Naive thymus-derived CD4-positive, alpha-beta T cell (primary cell): ENCODE results near the gene YDJC. TPM values are rescaled to one million over a fixed set of nuclear protein-coding genes. Genes with fewer than 3 reads are reported as not detected.

Experiments used
- ATAC-seq: fragments of 150-1000 bp; cut with Tn5 transposase; 2 replicates; pipeline ENCODE4 v1.10.0; 2021; ENCODE audit warnings: mild to moderate bottlenecking, moderate library complexity
- CTCF ChIA-PET: fragments of 350-600 bp; sonication (Branson Sonifier 250); formaldehyde crosslinking; loops from one replicate; lab custom pipeline; 2021; ENCODE audit warnings: antibody characterized with exemption; lab: Charles Lee
- POLR2A ChIA-PET: fragments of 350-600 bp; sonication (Branson Sonifier 250); formaldehyde crosslinking; loops from one replicate; lab custom pipeline; 2021; ENCODE audit warnings: antibody characterized with exemption, inconsistent platforms; lab: Charles Lee
- DNase-seq, 9 donors: peaks; one replicate each; pipeline versions ENCODE4 v3.0.0 to v3.0.0-alpha.2; 2020 to 2022; ENCODE audit warnings: mixed read lengths in 1 of 9
- H3K27ac ChIP-seq: one replicate; pipeline ENCODE4 v1.7.0; 2013; ENCODE audit warnings: mild to moderate bottlenecking, low read depth, low read length, moderate library complexity
- H3K27me3 ChIP-seq, 2 donors: one replicate each; pipeline ENCODE4 v1.7.0; 2013; ENCODE audit warnings: low read length in 2 of 2, mild to moderate bottlenecking in 2 of 2, moderate library complexity in 2 of 2; ENCODE audit not compliant: control insufficient read depth in 2 of 2, insufficient read depth in 2 of 2
- H3K36me3 ChIP-seq, 3 experiments: 1 replicate in 2 of 3; 2 replicates in 1 of 3; pipeline ENCODE4 v1.7.0; 2013; ENCODE audit warnings: low read length in 3 of 3, mild to moderate bottlenecking in 3 of 3, moderate library complexity in 1 of 3; ENCODE audit not compliant: insufficient read depth in 3 of 3, control insufficient read depth in 2 of 3
- H3K4me1 ChIP-seq, 2 donors: one replicate each; pipeline ENCODE4 v1.7.0; 2013; ENCODE audit warnings: low read length in 2 of 2, mild to moderate bottlenecking in 2 of 2, moderate library complexity in 1 of 2; ENCODE audit not compliant: control insufficient read depth in 2 of 2, insufficient read depth in 2 of 2
- H3K4me3 ChIP-seq: 2 replicates; pipeline ENCODE4 v1.7.0; 2013; ENCODE audit warnings: mild to moderate bottlenecking, low read length
- H3K9me3 ChIP-seq, 3 experiments: 1 replicate in 2 of 3; 2 replicates in 1 of 3; pipeline ENCODE4 v1.7.0; 2013; ENCODE audit warnings: low read length in 3 of 3; ENCODE audit not compliant: control insufficient read depth in 2 of 3
- H3K27ac Mint-ChIP-seq, 9 donors: one replicate each; pipeline ENCODE4 v1.8.0; 2020 to 2022; ENCODE audit warnings: mixed read lengths in 9 of 9, mild to moderate bottlenecking in 8 of 9, moderate library complexity in 5 of 9, inconsistent platforms in 2 of 9
- H3K27me3 Mint-ChIP-seq, 5 donors: one replicate each; pipeline ENCODE4 v1.8.0; 2021 to 2022; ENCODE audit warnings: mixed read lengths in 5 of 5, mild to moderate bottlenecking in 1 of 5
- H3K36me3 Mint-ChIP-seq, 5 donors: one replicate each; pipeline ENCODE4 v1.8.0; 2020 to 2022; ENCODE audit warnings: mixed read lengths in 5 of 5, mild to moderate bottlenecking in 3 of 5, inconsistent platforms in 1 of 5
- H3K4me1 Mint-ChIP-seq, 7 donors: one replicate each; pipeline ENCODE4 v1.8.0; 2020 to 2022; ENCODE audit warnings: mixed read lengths in 7 of 7, mild to moderate bottlenecking in 3 of 7, inconsistent platforms in 1 of 7
- H3K4me3 Mint-ChIP-seq, 10 donors: one replicate each; pipeline ENCODE4 v1.8.0; 2020 to 2022; ENCODE audit warnings: mild to moderate bottlenecking in 10 of 10, mixed read lengths in 10 of 10, moderate library complexity in 6 of 10, inconsistent platforms in 2 of 10
- H3K9me3 Mint-ChIP-seq, 11 donors: one replicate each; pipeline ENCODE4 v1.8.0; 2020 to 2022; ENCODE audit warnings: mixed read lengths in 11 of 11, mild to moderate bottlenecking in 4 of 11, inconsistent platforms in 1 of 11, moderate library complexity in 1 of 11
- intact Hi-C, 2 donors: fragments of 100-400 bp; cut with micrococcal nuclease; formaldehyde crosslinking; loops; one replicate each; pipeline ENCODE4 v1.15.1; 2023
- polyA plus RNA-seq, 2 donors: library from polyadenylated mRNA; unstranded; fragments of 300-500 nt; fragmentation: Illumina TruSeq; gene quantifications; one replicate each; pipeline ENCODE4 v1.2.3, GENCODE V29; 2021
- total RNA-seq, 6 experiments: library from RNA in 5 of 6; stranded (reverse) in 5 of 6; gene quantifications; 1 replicate in 5 of 6; 2 replicates in 1 of 6; pipeline ENCODE4 v1.2.3 and lab custom pipeline; 2021 to 2026

Gene YDJC
- total and polyA plus RNA-seq, 7 experiments from 2014 or later, result 29.0 to 75.8 (median 48.6) TPM

- H3K4me3 Mint-ChIP-seq, result no peak overlapping the region
- no peaks in the 10 kb centered on the region for H3K9me3 Mint-ChIP-seq
- ChIA-PET CTCF (interaction anchor here (0.7 to 3.0 kb wide), 3 partner anchors 10 to 18 kb away, joined by 3 to 9 read pairs (median 4); partner anchors contain the start of gene SDF2L1), POLR2A (interaction anchor here (1.0 kb wide), 1 partner anchor 19 kb away, joined by 4 read pairs; no protein-coding TSS in a partner anchor)
- Histone ChIP-seq H3K27me3 (no peaks in the 10 kb centered on the region), H3K36me3 (peaks cover 0 to 50% (median 6%) of the 10 kb centered on the region in 3 experiments), H3K4me1 (peaks cover 6 to 26% of the 10 kb centered on the region in 2 donors), H3K9me3 (no peaks in the 10 kb centered on the region), H3K4me3 (no peak overlapping the region), H3K27ac (no peak overlapping the region)
- intact Hi-C loops, result loop anchor here in 1 of 2 donors (2.0 kb wide), 1 partner anchor 19 kb away; the partner anchor contains the start of gene SDF2L1
- H3K27me3 Mint-ChIP-seq, result no peaks in the 10 kb centered on the region
- peak overlapping the region in 8 of 9 donors; percentile 9 to 85 (median 64) for H3K27ac Mint-ChIP-seq
- peaks cover 28 to 57% (median 44%) of the 10 kb centered on the region in 7 donors for H3K4me1 Mint-ChIP-seq
- peak; percentile 40 for ATAC-seq
- peaks cover 0 to 25% (median 6%) of the 10 kb centered on the region in 5 donors for H3K36me3 Mint-ChIP-seq
- peak in 6 of 9 donors; percentile 23 to 48 (median 26) for DNase-seq
These were observed 5.5 kb downstream of the YDJC start for GRCh38 chr22:21624120-21624879.

- peaks cover 6 to 22% of the 10 kb centered on the region in 2 donors for H3K4me1 ChIP-seq
- intact Hi-C loops, result no loop called here
- CTCF ChIA-PET, result interaction anchor here (0.9 kb wide), 1 partner anchor 21 kb away, joined by 4 read pairs; no protein-coding TSS in a partner anchor
- DNase-seq, result no peak
- ATAC-seq, result no peak
- POLR2A ChIA-PET, result interaction anchor here (0.7 kb wide), 1 partner anchor 13 kb away, joined by 3 read pairs; no protein-coding TSS in a partner anchor
- peaks cover 0 to 52% (median 6%) of the 10 kb centered on the region in 3 experiments for H3K36me3 ChIP-seq
- H3K9me3 ChIP-seq, result no peaks in the 10 kb centered on the region
- no peaks in the 10 kb centered on the region for H3K9me3 Mint-ChIP-seq
- no peaks in the 10 kb centered on the region for H3K27me3 ChIP-seq
- peaks cover 27 to 56% (median 40%) of the 10 kb centered on the region in 7 donors for H3K4me1 Mint-ChIP-seq
- peaks cover 0 to 25% (median 6%) of the 10 kb centered on the region in 5 donors for H3K36me3 Mint-ChIP-seq
- no peak overlapping the region for H3K4me3 ChIP-seq
- H3K27ac ChIP-seq, result no peak overlapping the region
- no peaks in the 10 kb centered on the region for H3K27me3 Mint-ChIP-seq
- peak overlapping the region in 2 of 9 donors; percentile 48 to 78 for H3K27ac Mint-ChIP-seq
- no peak overlapping the region for H3K4me3 Mint-ChIP-seq
These were observed 6.2 kb downstream of the YDJC start for GRCh38 chr22:21623648-21623970.

DNA sequence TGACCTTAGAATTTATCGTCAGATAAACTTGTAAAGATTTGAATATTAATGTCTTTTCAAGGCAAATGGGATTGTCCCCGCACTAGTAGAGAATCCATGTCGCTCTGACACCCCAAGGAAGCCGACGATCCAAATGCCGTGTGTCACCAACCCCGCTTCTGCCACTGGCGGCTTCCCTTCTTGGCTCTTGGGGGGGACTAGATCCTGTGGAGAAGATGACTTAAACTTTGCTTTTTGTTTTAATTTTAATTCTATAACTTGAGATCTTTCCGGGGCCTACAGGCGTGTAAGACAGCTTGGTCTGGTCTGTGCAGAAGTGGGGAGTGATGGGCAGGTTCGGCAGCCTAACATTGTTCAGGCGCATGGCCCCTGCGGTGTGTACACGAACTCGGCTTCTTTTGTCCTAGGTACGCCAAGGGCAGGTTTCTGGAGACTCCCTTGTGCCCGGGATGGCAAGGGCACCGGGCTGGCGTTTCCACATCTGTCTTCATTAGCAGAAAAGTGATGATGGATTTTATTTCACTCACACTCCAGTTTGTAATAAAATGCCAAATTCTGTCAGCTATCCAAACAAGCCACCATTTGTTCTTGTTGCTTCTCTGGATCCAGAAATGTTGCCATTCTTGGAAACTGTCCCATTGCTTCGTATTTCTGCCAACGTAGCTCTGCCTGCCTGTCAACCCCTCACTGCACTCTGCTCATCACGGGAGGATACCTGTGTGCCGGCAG lies 6.7 kb downstream of the YDJC start:
- peaks cover 0 to 21% (median 3%) of the 10 kb centered on the region in 5 donors for H3K36me3 Mint-ChIP-seq
- intact Hi-C loops, result no loop called here
- POLR2A ChIA-PET, result interaction anchor here (0.7 to 1.1 kb wide), 2 partner anchors 12 to 13 kb away, joined by 3 read pairs; no protein-coding TSS in a partner anchor
- CTCF ChIA-PET, result interaction anchor here (0.9 kb wide), 1 partner anchor 22 kb away, joined by 4 read pairs; no protein-coding TSS in a partner anchor
- Histone ChIP-seq H3K4me3 (no peak overlapping the region), H3K27ac (no peak overlapping the region), H3K4me1 (peaks cover 2 to 17% of the 10 kb centered on the region in 2 donors), H3K9me3 (no peaks in the 10 kb centered on the region), H3K36me3 (peaks cover 0 to 48% (median 4%) of the 10 kb centered on the region in 3 experiments), H3K27me3 (no peaks in the 10 kb centered on the region)
- H3K4me1 Mint-ChIP-seq, result peaks cover 24 to 53% (median 37%) of the 10 kb centered on the region in 7 donors
- H3K27me3 Mint-ChIP-seq, result no peaks in the 10 kb centered on the region
- H3K9me3 Mint-ChIP-seq, result no peaks in the 10 kb centered on the region
- H3K4me3 Mint-ChIP-seq, result no peak overlapping the region
- peak overlapping the region in 4 of 9 donors; percentile 15 to 82 (median 31) for H3K27ac Mint-ChIP-seq
- no peak for ATAC-seq
- DNase-seq, result no peak

GRCh38 chr22:21622011-21622918 lies 7.6 kb downstream of the YDJC start:
- no peaks in the 10 kb centered on the region for H3K9me3 ChIP-seq
- no peaks in the 10 kb centered on the region for H3K9me3 Mint-ChIP-seq
- ChIA-PET CTCF (no interaction called here), POLR2A (interaction anchor here (1.1 kb wide), 1 partner anchor 13 kb away, joined by 3 read pairs; no protein-coding TSS in a partner anchor)
- peaks cover 0 to 42% (median 2%) of the 10 kb centered on the region in 3 experiments for H3K36me3 ChIP-seq
- H3K27ac Mint-ChIP-seq, result peak overlapping the region in 5 of 9 donors; percentile 12 to 82 (median 40)
- H3K27me3 Mint-ChIP-seq, result no peaks in the 10 kb centered on the region
- no peak overlapping the region for H3K4me3 Mint-ChIP-seq
- no peaks in the 10 kb centered on the region for H3K27me3 ChIP-seq
- H3K4me1 ChIP-seq, result peaks cover 0 to 11% of the 10 kb centered on the region in 2 donors
- DNase-seq (no peak), ATAC-seq (peak; percentile 37)
- peaks cover 16 to 49% (median 30%) of the 10 kb centered on the region in 7 donors for H3K4me1 Mint-ChIP-seq
- H3K36me3 Mint-ChIP-seq, result peaks cover 0 to 19% (median 3%) of the 10 kb centered on the region in 5 donors
- H3K4me3 ChIP-seq, result no peak overlapping the region
- H3K27ac ChIP-seq, result no peak overlapping the region
- intact Hi-C loops, result no loop called here

- Histone ChIP-seq H3K4me3 (no peak overlapping the region), H3K36me3 (peaks cover 0 to 32% (median 0%) of the 10 kb centered on the region in 3 experiments), H3K9me3 (no peaks in the 10 kb centered on the region), H3K27me3 (no peaks in the 10 kb centered on the region), H3K4me1 (no peaks in the 10 kb centered on the region), H3K27ac (no peak overlapping the region)
- DNase-seq (no peak), ATAC-seq (no peak)
- Mint-ChIP-seq H3K27me3 (no peaks in the 10 kb centered on the region), H3K9me3 (no peaks in the 10 kb centered on the region), H3K4me3 (no peak overlapping the region), H3K36me3 (peaks cover 0 to 17% (median 2%) of the 10 kb centered on the region in 5 donors), H3K27ac (peak overlapping the region in 4 of 9 donors; percentile 58 to 78 (median 61)), H3K4me1 (peaks cover 9 to 40% (median 23%) of the 10 kb centered on the region in 7 donors)
- CTCF ChIA-PET, result no interaction called here
- intact Hi-C loops, result no loop called here
- POLR2A ChIA-PET, result interaction anchor here (1.0 kb wide), 1 partner anchor 8 kb away, joined by 3 read pairs; the partner anchor contains the start of gene YDJC
These were observed 8.8 kb downstream of the YDJC start for GRCh38 chr22:21621025-21621424.
